Measurements from ENCODE around the gene NHEJ1. TPM values are rescaled to one million over a fixed set of nuclear protein-coding genes. Genes with fewer than 3 reads are reported as not detected.

Gene NHEJ1
- total and polyA plus RNA-seq, 9 of the 15 experiments (the other 6 are each of a cell fraction or from before 2014, with no cell fraction given), result 9.0 to 23.7 (median 13.9) TPM

DNA sequence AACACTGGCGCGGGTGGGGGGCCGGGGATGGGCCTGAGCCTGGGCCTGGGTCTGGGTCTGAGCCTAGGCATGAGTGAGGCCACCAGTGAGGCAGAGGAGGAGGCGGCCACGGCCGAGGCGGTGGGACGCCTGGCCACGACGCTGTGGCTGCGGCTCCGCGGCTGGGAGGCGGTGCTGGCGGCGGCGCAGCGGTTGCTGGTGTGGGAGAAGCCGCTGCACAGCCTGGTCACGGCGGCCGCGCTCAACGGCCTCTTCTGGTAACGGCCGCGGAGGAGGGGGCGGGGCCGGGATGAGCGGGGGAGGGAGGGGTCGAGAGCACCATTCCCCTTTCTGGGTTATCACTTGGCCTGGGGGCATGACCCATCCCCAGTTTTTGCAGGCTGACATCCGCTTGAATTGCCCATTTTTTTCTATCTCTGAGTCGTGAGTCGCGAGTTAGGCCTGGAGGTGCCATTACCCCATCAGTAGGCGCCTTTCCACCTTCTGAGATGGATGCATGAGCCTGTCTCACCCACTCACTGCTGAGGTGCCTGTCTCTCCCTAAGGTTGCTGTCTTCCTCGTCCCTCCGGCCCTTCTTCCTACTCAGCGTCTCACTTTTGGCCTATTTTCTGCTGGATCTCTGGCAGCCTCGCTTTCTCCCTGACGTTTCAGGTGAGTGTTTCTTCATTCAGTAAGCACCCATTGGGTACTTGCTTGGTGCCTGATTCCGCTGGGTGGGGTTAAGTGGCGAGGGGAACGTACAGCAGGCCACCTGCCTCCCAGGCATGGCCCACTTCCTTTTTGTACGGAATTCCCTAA lies 18.0 kb upstream of the NHEJ1 start:
- Histone ChIP-seq H3K9ac (ENCODE audit: insufficient read depth in 1 of 2, low read depth in 2 of 2, low read length in 2 of 2) (peak overlapping the region; percentile 71 to 91), H4K20me1 (replicated peaks; ENCODE audit: control insufficient read depth, insufficient read depth, low read length) (no peaks in the 10 kb centered on the region), H3K36me3 (ENCODE audit: control insufficient read depth, insufficient read depth, low read length) (peaks cover 60% of the 10 kb centered on the region; the same call in 2 of the 3 replicates), H3K27ac (ENCODE audit: extremely low read depth, low read depth, low read length) (peak overlapping the region; percentile 97; the same call in 2 of the 3 replicates), H2AFZ (ENCODE audit: low read depth, low read length) (peak overlapping the region; percentile 32; the same call in 1 of the 2 replicates), H3K9me1 (ENCODE audit: control insufficient read depth, insufficient read depth, low read length) (no peaks in the 10 kb centered on the region), H3K4me2 (ENCODE audit: insufficient read depth, low read length) (peak overlapping the region; percentile 100), H3K4me1 (replicated peaks in 1 of 2; ENCODE audit: control insufficient read depth in 2 of 2, insufficient read depth in 2 of 2, low read length in 2 of 2) (peaks cover 9 to 22% of the 10 kb centered on the region in 2 experiments; a peak in 4 of 5 replicates), H3K79me2 (ENCODE audit: control insufficient read depth, insufficient read depth, low read length) (peaks cover 42% of the 10 kb centered on the region), H3K4me3 (peak overlapping the region; percentile 80), H3K27me3 (ENCODE audit: control insufficient read depth in 2 of 2, insufficient read depth in 2 of 2, low read length in 2 of 2) (no peaks in the 10 kb centered on the region), H3K9me3 (replicated peaks; ENCODE audit: control insufficient read depth, insufficient read depth, low read depth, low read length) (no peaks in the 10 kb centered on the region)
- DNase-seq (ENCODE audit: extremely low read depth in 1 of 4, low spot score in 3 of 4), result peak; percentile 58 to 66 (median 62)
- in situ Hi-C loops (cut with MboI), result no loop called here
- POLR2A ChIA-PET, result no interaction called here
- intact Hi-C loops (cut with micrococcal nuclease), result no loop called here
- ATAC-seq, result peak; percentile 35
- no peak for FAIRE-seq
- no TSS peak for BruUV-seq (replicated peaks)
- WGBS (ENCODE audit: insufficient coverage, low coverage, missing lambda C conversion rate), result 1% methylated on average over 21 of the region's 45 CpGs
- CTCF ChIA-PET (ENCODE audit: low intra/inter-chr PET ratio), result interaction anchor here (0.8 kb wide), 1 partner anchor 33 kb away, joined by 4 read pairs; no protein-coding TSS in a partner anchor
- TF ChIP-seq GABPB1 (CRISPR knock-in tag; IDR thresholded peaks at IDR 0.05) (peak; percentile 12; the same call in 1 of the 2 replicates), NONO (IDR thresholded peaks at IDR 0.05; ENCODE audit: low read depth in 2 of 2, low read length in 1 of 2) (0 out of 4 replicates have a peak, but pooled peaks of 1 of the 2 experiments have one; percentile 39), ZBTB1 (CRISPR knock-in tag; IDR thresholded peaks at IDR 0.05; ENCODE audit: borderline replicate concordance, low read depth) (peak; percentile 98), ZKSCAN3 (CRISPR knock-in tag; IDR thresholded peaks at IDR 0.05) (no peak), POLR2G (IDR thresholded peaks at IDR 0.05; ENCODE audit: low read depth, low read length) (peak; percentile 75), ARID4B (CRISPR knock-in tag; IDR thresholded peaks at IDR 0.05) (peak; percentile 82), GABPA (tag; conservative IDR thresholded peaks at IDR 0.05; ENCODE audit: low read depth) (peak; percentile 36; the same call in 1 of the 2 replicates), TCFL5 (CRISPR knock-in tag; conservative IDR thresholded peaks at IDR 0.05) (no peak)
- TF ChIP-seq, protein P1, sequence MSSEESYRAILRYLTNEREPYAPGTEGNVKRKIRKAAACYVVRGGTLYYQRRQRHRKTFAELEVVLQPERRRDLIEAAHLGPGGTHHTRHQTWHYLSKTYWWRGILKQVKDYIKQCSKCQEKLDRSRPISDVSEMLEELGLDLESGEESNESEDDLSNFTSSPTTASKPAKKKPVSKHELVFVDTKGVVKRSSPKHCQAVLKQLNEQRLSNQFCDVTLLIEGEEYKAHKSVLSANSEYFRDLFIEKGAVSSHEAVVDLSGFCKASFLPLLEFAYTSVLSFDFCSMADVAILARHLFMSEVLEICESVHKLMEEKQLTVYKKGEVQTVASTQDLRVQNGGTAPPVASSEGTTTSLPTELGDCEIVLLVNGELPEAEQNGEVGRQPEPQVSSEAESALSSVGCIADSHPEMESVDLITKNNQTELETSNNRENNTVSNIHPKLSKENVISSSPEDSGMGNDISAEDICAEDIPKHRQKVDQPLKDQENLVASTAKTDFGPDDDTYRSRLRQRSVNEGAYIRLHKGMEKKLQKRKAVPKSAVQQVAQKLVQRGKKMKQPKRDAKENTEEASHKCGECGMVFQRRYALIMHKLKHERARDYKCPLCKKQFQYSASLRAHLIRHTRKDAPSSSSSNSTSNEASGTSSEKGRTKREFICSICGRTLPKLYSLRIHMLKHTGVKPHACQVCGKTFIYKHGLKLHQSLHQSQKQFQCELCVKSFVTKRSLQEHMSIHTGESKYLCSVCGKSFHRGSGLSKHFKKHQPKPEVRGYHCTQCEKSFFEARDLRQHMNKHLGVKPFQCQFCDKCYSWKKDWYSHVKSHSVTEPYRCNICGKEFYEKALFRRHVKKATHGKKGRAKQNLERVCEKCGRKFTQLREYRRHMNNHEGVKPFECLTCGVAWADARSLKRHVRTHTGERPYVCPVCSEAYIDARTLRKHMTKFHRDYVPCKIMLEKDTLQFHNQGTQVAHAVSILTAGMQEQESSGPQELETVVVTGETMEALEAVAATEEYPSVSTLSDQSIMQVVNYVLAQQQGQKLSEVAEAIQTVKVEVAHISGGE (CRISPR knock-in tag; IDR thresholded peaks at IDR 0.05), result peak in 1 of 3 experiments; percentile 7; a peak in 1 of 6 replicates
- TF ChIP-seq, protein P2, sequence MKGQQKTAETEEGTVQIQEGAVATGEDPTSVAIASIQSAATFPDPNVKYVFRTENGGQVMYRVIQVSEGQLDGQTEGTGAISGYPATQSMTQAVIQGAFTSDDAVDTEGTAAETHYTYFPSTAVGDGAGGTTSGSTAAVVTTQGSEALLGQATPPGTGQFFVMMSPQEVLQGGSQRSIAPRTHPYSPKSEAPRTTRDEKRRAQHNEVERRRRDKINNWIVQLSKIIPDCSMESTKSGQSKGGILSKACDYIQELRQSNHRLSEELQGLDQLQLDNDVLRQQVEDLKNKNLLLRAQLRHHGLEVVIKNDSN (CRISPR knock-in tag; IDR thresholded peaks at IDR 0.05), result peak; percentile 8; the same call in 1 of the 2 replicates

Data from K562 (cell line).